Measurements from ENCODE around the gene SLC39A6. TPM values are rescaled to one million over a fixed set of nuclear protein-coding genes. Genes with fewer than 3 reads are reported as not detected.
A peak's percentile ranks its signal among the peaks of the same experiment; 100 is the strongest.
"Not testable (repeated sequence)": the region's sequence is repeated elsewhere in the genome, so short reads cannot be mapped to it uniquely, and the experiment has no call there.

SLC39A6 gene
- total RNA-seq, 1 donor from 2014 or later: 17.6 TPM

DNA sequence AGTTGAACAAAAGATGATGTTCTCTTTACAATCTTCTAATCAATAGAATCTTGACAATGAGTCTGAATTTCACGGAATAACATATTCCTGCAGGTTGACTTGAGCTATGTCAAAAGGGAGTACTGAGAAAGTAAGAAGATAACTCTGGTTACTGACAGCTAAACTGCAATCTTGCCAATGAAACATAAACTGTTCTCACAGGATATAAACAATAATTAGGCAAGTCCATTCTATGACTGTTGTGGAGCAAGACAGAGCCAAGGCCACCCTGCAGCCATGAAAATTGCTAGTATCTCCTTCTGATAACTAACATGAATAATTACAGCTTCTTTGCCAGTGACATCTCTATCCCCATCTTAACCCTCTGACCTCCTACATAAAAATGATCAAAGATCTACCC lies 55.5 kb downstream of the SLC39A6 start:
- intact Hi-C loops (cut with micrococcal nuclease): no loop called here
- POLR2A ChIA-PET: interaction anchor here (0.5 kb wide), 1 partner anchor 70 kb away, joined by 7 read pairs; no protein-coding TSS in a partner anchor
- TF ChIP-seq, protein P1, sequence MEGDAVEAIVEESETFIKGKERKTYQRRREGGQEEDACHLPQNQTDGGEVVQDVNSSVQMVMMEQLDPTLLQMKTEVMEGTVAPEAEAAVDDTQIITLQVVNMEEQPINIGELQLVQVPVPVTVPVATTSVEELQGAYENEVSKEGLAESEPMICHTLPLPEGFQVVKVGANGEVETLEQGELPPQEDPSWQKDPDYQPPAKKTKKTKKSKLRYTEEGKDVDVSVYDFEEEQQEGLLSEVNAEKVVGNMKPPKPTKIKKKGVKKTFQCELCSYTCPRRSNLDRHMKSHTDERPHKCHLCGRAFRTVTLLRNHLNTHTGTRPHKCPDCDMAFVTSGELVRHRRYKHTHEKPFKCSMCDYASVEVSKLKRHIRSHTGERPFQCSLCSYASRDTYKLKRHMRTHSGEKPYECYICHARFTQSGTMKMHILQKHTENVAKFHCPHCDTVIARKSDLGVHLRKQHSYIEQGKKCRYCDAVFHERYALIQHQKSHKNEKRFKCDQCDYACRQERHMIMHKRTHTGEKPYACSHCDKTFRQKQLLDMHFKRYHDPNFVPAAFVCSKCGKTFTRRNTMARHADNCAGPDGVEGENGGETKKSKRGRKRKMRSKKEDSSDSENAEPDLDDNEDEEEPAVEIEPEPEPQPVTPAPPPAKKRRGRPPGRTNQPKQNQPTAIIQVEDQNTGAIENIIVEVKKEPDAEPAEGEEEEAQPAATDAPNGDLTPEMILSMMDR (IDR thresholded peaks at IDR 0.05): no peak
- DNase-seq (no peak), ATAC-seq (ENCODE audit: low read depth) (no peak)
- CTCF ChIA-PET: no interaction called here
- Mint-ChIP-seq H3K27ac (no peak overlapping the region), H3K27me3 (peaks cover 3% of the 10 kb centered on the region), H3K4me3 (no peak overlapping the region), H3K9me3 (no peaks in the 10 kb centered on the region), H3K36me3 (ENCODE audit: low read depth) (no peaks in the 10 kb centered on the region), H3K4me1 (peaks cover 7% of the 10 kb centered on the region)

DNA sequence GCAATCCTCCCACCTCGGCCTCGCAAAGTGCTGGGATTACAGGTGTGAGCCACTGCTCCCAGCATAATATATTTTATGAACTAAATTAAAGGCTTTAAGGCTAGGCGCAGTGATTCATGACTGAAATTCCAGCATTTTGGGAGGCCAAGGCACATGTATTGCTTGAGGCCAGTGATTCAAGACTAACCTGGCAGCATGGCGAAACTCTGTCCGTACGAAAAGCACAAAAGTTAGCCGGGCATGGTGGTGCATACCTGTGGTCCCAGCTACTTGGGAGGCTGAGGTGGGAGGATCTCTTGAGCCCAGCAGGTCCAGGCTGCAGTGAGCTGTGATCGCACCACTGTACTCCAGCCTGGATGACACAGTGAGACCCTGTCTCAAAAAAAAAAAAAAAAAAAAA lies 56.7 kb downstream of the SLC39A6 start:
- H3K9me3 Mint-ChIP-seq; DNase-seq; ATAC-seq (ENCODE audit: low read depth); intact Hi-C loops (cut with micrococcal nuclease); H3K27ac Mint-ChIP-seq; H3K27me3 Mint-ChIP-seq; CTCF ChIA-PET; H3K4me3 Mint-ChIP-seq; H3K36me3 Mint-ChIP-seq (ENCODE audit: low read depth): not testable (repeated sequence)
- POLR2A ChIA-PET: interaction anchor here (0.6 kb wide), 1 partner anchor 55 kb away, joined by 4 read pairs; no protein-coding TSS in a partner anchor
- peaks cover 12% of the 10 kb centered on the region for H3K4me1 Mint-ChIP-seq

DNA sequence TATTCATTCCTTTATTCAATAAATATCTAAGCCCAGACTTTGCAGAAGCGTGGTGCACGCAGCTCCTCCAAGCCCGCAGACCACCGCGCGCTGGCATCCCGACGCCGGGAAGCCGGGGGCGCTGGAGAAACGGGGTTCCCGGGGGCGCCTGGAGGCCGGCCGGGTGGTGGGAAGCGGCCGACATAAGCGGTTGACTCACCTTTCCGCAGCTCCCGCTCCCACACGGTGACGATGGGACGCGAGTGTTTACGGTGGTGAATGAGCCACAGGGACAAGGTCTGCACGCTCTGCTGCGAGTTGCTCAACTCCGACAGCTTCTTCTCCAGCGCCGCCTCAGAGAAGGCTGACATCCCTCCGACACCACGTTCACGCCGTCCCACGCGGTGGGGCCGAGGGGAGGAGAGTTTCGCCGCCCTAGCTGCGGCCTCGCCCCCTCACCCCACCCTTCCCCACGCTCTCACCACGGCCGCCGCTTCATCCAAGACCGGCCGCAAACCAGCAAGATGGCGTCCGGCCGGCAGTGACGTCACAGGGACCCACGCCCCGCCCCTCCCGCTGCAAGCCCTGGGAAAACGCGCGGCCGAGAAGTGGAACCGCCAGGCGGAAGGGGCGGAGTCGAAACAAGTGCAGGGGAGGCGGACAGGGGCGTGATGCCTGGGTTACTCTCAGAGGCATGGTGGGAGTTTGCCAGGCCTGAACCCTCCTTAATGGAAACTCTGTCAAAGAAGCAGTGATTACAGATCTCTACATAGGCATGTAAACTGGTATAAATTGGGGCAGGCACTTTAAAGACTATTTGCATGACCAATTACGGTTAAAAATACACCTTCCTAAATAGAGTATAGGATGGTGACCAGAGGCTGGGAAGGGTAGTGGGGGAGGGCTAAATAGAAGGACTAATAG lies 61.8 kb downstream of the SLC39A6 start, which contains the start of gene RPRD1A:
Gene RPRD1A, minus strand, starts transcription at position 505 of the 903 bp plus-strand sequence. Its CDS starts 155 bp downstream, at position 350.
- H3K36me3 Mint-ChIP-seq (ENCODE audit: low read depth): peaks cover 15% of the 10 kb centered on the region
- CTCF ChIA-PET: interaction anchor here (0.5 to 1.3 kb wide), 3 partner anchors 49 to 217 kb away, joined by 3 to 4 read pairs (median 3); no protein-coding TSS in a partner anchor
- no peaks in the 10 kb centered on the region for H3K27me3 Mint-ChIP-seq

DNA sequence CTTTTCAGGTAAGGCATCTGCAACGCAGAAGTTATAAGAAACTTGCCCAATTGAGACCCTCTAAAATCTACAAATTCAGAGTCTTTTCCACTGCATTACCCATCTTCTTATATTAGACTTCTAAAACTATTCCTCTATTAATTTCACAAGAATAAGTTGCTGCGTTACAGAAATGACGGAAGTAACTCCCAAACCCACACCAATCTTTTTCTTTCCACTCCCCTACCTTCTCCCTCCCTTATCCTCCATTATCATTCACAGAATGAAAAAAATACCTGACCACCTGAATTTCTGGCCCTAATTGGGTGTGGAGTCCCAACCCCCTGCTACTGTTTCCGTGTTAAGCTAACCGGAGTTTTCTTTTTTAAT lies 62.5 kb downstream of the SLC39A6 start:
- DNase-seq (no peak), ATAC-seq (ENCODE audit: low read depth) (no peak)
- ChIA-PET POLR2A (interaction anchor here (0.6 to 2.0 kb wide), 6 partner anchors 29 to 762 kb away, joined by 3 to 14 read pairs (median 3); partner anchors contain the start of genes ELP2, INO80C, KIAA1328 and RMP24), CTCF (interaction anchor here (1.1 to 1.3 kb wide), 2 partner anchors 49 to 218 kb away, joined by 3 to 4 read pairs; no protein-coding TSS in a partner anchor)
- peak overlapping the region; percentile 93 for H3K4me3 Mint-ChIP-seq
- peaks cover 47% of the 10 kb centered on the region for H3K4me1 Mint-ChIP-seq
- no peaks in the 10 kb centered on the region for H3K9me3 Mint-ChIP-seq
- peak overlapping the region; percentile 88 for H3K27ac Mint-ChIP-seq
- TF ChIP-seq, protein P1 (IDR thresholded peaks at IDR 0.05): no peak
- intact Hi-C loops (cut with micrococcal nuclease): loop anchor here (1.0 to 10.0 kb wide), 14 partner anchors 16 to 1089 kb away; partner anchors contain the start of genes ELP2, GALNT1, INO80C and KIAA1328
- H3K36me3 Mint-ChIP-seq (ENCODE audit: low read depth): peaks cover 15% of the 10 kb centered on the region
- H3K27me3 Mint-ChIP-seq: no peaks in the 10 kb centered on the region

More for the DNA sequence above, 61.8 kb downstream of the SLC39A6 start, which contains the start of gene RPRD1A:
- peaks cover 44% of the 10 kb centered on the region for H3K4me1 Mint-ChIP-seq
- no peaks in the 10 kb centered on the region for H3K9me3 Mint-ChIP-seq
- TF ChIP-seq, protein P1 (IDR thresholded peaks at IDR 0.05): no peak
- peak within 1 kb of the TSS; percentile 88 for H3K27ac Mint-ChIP-seq
- intact Hi-C loops (cut with micrococcal nuclease): loop anchor here (1.0 to 10.0 kb wide), 14 partner anchors 15 to 1090 kb away; partner anchors contain the start of genes ELP2, GALNT1, INO80C and KIAA1328
- ATAC-seq (ENCODE audit: low read depth) (peak; percentile 91), DNase-seq (peak; percentile 99)
- POLR2A ChIA-PET: interaction anchor here (0.5 to 2.0 kb wide), 7 partner anchors 29 to 761 kb away, joined by 3 to 14 read pairs (median 3); partner anchors contain the start of genes ELP2, INO80C, KIAA1328 and RMP24
- peak within 1 kb of the TSS; percentile 93 for H3K4me3 Mint-ChIP-seq

DNA sequence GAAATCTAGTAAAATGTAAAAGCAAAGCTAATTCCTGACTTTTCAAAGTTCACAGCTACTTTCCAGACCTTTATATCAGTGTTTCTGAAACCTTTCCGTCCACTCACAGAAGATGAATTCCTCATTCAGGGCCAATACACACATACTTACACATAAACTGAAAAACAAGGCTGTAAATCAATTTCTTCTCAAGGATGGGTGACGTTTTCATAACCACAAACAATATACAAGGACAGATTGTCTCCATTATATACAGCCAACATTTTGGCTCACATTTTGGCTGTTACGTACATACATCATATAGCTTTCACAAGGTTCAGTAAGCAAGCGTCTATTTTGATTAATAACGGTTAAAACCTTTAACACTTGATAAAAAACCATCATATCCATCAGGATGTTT lies 63.1 kb downstream of the SLC39A6 start:
- no peaks in the 10 kb centered on the region for H3K9me3 Mint-ChIP-seq
- peaks cover 54% of the 10 kb centered on the region for H3K4me1 Mint-ChIP-seq
- DNase-seq: no peak
- intact Hi-C loops (cut with micrococcal nuclease): loop anchor here (2.0 to 10.0 kb wide), 10 partner anchors 17 to 1089 kb away; partner anchors contain the start of genes GALNT1, KIAA1328, MAPRE2 and TPGS2
- ChIA-PET POLR2A (interaction anchor here (0.7 to 2.0 kb wide), 3 partner anchors 63 to 955 kb away, joined by 6 to 14 read pairs (median 13); partner anchors contain the start of genes ELP2, RMP24 and SLC39A6), CTCF (interaction anchor here (1.0 kb wide), 1 partner anchor 48 kb away, joined by 7 read pairs; no protein-coding TSS in a partner anchor)
- TF ChIP-seq, protein P1 (IDR thresholded peaks at IDR 0.05): no peak
- peaks cover 15% of the 10 kb centered on the region for H3K36me3 Mint-ChIP-seq (ENCODE audit: low read depth)
- peak overlapping the region; percentile 88 for H3K27ac Mint-ChIP-seq
- no peaks in the 10 kb centered on the region for H3K27me3 Mint-ChIP-seq
- ATAC-seq (ENCODE audit: low read depth): no peak
- H3K4me3 Mint-ChIP-seq: peak overlapping the region; percentile 93

DNA sequence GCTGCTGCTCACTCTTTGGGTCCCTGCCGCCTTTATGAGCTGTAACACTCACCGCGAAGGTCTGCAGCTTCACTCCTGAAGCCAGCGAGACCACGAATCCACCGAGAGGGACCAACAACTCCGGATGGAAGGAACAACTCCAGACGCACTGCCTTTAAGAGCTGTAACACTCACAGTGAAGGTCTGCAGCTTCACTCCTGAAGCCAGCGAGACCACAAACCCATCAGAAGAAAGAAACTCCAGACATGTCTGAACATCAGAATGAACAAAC lies 64.4 kb downstream of the SLC39A6 start:
- H3K9me3 Mint-ChIP-seq; H3K4me3 Mint-ChIP-seq; DNase-seq; H3K27me3 Mint-ChIP-seq; ATAC-seq (ENCODE audit: low read depth); H3K27ac Mint-ChIP-seq: not testable (repeated sequence)
- Mint-ChIP-seq H3K36me3 (ENCODE audit: low read depth) (peaks cover 15% of the 10 kb centered on the region), H3K4me1 (peaks cover 65% of the 10 kb centered on the region)
- ChIA-PET POLR2A (interaction anchor here (0.6 to 1.6 kb wide), 4 partner anchors 17 to 243 kb away, joined by 3 to 13 read pairs (median 8); partner anchors contain the start of genes ELP2, RMP24 and SLC39A6), CTCF (interaction anchor here (1.2 kb wide), 1 partner anchor 46 kb away, joined by 3 read pairs; no protein-coding TSS in a partner anchor)
- intact Hi-C loops (cut with micrococcal nuclease): loop anchor here (5.0 to 10.0 kb wide), 6 partner anchors 32 to 1087 kb away; partner anchors contain the start of genes KIAA1328, MAPRE2, TPGS2 and ZNF396

Measured in activated B cell treated with CpG ODN at 0.5 μM for 24 hours (primary cell).